GM19099 (cell line): Measurements from ENCODE around the gene CRYGC.

Experiments used
- POLR2A ChIP-seq: IDR thresholded peaks from 3 replicates; pipeline ENCODE4 v1.6.1; 2011; ENCODE audit warnings: low read depth; ENCODE audit not compliant: insufficient read length; ENCODE audit errors: extremely low read depth

The CRYGC gene

DNA sequence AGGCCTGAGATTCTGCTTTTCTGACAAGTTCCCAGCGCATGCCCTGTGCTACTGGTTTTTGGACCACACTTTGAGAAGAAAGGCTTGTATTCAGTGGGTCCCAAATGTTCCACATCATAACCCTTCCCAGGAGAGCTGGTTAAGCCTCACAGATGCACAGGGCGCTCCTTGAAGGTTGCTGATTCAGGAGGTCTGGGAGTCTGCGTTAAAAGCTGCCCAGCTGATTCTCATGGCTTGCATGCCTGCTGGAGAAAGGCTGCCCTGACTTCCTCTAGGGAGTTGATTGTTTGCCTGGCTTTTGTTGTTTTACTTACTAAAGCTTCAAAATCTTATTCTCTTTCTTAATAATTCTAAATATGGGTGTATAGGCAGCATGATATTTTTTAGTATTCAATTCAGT is 26.0 kb downstream of the CRYGC start:
- TF ChIP-seq POLR2A: no peak

DNA sequence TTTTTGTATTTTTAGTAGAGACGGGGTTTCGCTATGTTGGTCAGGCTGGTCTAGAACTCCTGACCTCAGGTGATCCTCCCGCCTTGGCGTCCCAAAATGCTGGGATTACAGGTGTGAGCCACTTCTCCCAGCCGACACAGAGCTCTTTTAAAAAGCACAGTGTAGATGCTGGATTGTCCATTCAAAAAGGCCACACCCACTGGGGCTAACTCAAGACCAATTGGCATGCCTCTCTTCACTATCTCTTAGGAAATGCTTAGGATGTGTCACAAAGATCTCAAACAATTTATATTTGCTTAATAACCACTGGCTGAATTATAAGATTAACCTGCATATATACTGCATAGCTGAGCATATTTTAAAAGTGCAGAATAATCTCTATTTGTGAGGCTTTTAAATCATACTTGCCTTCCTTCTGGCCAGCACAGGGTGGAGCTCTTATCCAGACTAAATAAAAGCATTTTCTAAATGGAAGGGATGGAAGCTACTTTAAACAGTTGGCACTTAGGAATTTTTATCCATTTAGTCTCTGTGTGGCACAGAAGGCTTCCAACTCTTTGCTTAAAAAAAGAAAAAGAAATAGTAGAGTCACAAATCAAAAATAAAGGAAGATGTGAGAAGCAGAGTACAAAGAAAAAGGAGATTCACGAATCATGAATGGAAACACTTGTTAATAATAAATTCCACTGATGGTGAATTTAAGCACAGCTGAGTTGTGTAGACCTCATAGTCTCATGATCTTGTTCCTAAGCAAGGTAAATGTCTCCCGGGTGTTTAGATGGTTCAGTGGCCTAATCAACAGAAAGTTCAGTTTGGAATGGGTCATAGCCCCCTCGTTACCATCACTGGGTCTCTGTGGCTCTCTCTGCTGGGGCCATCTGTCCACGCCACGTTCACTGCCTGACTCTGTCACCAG is 27.7 kb downstream of the CRYGC start:
- TF ChIP-seq POLR2A: no peak

DNA sequence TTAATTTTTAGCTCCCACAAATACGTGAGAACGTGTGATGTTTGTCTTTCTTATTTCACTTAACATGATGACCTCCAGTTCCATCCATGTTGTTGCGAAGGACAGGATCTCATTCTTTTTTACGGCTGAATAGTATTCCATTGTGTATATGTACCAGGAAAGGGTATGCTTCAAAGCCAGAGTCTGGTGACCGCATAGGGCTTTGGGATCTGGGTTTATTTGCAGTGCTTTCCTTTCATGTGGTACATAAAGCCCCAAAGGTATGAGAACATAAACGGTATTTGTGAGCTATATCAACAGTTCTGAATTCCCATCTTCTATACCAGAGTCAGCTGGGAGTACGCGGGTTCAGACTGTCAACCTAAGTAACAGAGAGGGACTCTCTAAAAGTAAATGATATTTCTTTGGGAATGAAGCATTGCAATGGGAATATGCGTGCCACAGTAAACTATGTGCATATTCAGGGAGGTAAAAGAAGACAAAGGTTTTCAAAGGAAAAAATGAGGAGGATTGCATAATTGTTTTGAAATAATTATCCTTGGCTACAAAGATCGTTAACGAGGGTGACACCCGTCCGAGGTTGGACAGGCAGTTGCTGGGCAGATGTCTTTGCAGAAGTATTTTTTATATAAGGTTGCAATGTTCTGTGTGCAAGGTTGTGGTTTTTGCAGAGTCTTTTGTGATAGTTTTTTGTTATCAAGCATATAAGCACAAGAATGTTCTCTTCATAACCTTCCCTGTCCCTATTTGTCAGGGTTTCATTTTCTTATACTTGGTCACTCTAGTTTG is 29.8 kb downstream of the CRYGC start:
- TF ChIP-seq POLR2A: no peak

DNA sequence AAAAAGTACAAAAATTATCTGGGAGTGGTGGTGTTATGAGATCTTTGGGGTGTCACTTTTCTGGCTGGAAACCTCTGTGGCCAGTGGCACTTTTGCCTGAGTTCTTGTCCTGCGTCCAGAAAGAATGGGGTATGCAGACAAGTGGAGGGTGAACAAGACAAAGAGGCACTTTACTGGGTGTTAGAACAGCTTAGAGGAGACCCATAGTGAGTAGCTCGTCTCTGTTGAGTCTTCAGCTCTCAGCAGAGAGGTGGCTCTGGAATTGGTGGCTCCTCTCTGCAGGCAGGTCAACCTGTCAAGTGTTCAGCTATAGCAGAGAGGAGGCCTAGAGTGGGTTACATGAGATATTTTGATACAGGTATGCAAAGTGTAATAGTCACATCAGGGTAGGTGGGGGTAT is 31.4 kb downstream of the CRYGC start:
- no peak for TF ChIP-seq POLR2A

DNA sequence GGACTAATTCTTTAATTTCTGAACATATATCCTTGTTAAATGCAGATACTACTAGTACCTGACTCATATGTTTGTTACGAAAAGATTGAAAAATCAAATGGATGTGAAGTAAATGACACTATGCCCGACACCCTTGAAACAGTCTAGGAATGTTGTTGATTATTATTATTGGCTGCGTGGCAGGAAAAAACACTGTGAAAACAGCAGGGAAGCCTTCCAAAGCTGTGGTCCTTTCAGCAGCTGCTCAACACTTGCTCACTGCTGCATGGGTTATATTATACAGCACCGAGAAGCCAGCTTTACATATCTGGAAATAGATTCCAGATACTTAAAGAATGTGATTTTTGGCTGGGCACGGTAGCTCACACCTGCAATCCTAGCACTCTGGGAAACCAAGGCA is 31.8 kb downstream of the CRYGC start:
- no peak for TF ChIP-seq POLR2A

DNA sequence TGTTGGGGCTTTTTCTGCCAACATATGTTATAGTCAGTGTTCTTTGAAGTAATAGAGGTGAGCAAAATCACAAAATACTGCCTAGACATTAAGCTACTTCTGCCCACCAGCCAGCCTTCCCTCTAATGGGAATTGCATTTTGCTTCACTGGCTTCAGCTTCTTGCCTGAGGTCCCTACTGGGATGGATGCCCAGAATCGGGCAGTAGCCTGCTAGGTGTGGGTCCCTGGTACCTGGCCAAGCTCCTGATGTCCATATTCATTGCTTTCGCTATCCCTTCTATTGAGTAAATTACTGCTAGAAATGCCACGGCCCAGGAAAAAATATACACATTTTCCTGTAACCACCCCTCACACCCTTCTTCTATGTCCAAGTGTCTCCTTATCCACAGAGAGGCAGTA is 32.3 kb downstream of the CRYGC start:
- no peak for TF ChIP-seq POLR2A

DNA sequence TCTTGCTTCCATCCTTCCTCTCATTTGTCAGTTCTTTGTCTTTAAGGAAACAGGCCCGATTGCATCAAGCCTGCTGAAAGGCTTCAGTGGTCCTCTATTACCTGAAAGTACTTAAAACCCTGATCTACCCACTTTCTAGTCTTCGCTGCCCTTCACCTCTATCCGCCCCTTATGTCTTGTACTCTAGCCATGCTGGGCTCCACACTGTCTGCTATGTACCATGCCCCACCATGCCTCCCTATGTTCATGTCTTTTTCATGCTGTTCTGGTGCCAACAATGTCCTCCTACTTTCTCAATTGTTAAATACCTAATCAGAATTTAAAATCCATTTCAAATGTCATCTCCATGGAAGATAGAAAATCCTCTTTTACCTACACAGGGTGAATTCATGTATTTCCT is 33.5 kb downstream of the CRYGC start:
- no peak for TF ChIP-seq POLR2A

DNA sequence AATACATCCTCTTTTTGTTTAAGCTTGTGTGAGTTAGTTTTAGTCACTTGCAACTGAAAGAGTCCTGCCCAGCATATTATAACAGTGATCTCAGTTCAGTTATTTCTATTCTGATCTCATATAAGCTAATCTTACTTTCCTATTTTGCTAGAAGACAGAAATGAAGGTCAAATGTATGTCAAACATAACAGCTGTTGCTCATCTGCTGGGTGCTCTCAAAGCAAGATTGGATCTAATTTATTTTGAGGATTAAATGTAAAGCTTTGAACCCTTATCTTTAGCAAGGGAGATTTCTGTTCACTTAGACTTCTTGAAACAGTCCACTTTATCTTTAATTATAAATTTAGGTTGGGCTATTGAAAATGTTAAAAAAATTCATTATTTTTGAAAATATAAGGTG is 36.5 kb downstream of the CRYGC start:
- TF ChIP-seq POLR2A: no peak

DNA sequence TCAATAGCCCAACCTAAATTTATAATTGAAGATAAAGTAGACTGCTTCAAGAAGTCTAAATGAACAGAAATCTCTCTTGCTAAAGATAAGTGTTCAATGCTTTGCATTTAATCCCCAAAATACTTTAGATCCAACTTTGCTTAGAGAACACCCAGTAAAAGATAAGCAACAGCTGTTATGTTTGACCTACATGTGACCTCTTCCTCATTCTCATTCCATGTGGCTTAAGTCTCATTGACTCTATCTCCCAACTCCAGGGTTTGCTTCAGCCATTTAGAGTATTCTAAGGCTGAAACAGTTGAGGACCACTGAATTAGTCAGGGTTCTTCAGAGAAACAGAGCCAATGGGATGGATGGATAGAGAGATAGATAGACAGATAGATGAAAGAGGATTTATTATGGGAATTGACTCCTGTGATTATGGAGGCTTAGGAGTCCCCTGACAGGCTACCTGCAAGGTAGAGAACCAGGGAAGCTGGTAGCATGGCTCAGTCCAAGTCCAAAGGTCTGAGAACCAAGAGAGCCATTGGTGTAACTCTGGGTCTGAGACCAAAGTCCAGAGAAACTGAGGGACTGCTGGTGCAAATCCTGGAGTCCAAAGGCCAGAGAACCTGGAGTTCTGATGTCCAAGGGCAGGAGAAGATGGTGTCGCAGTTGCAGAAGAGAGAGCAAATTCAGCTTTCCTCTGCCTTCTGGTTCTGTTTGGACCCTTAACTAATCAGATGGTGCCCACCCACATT is 37.4 kb downstream of the CRYGC start:
- TF ChIP-seq POLR2A: no peak

DNA sequence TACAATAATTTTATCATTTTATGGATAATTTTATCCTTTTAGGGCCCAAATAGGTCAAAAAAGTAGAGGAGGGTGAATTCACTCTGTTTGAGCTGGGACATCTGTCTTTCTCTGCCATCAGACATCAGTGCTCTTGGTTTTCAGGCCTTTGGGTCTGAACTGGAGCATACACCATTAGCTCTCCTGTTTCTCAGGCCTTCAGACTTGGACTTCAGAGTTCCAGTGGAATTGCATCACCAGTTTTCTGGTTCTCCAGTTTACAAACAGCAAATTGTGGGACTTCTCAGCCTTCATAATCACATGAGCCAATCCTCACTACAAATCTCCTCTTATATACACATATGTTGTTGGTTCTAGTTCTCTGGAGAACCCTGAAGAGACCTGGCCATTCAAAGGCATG is 39.2 kb downstream of the CRYGC start:
- TF ChIP-seq POLR2A: no peak

DNA sequence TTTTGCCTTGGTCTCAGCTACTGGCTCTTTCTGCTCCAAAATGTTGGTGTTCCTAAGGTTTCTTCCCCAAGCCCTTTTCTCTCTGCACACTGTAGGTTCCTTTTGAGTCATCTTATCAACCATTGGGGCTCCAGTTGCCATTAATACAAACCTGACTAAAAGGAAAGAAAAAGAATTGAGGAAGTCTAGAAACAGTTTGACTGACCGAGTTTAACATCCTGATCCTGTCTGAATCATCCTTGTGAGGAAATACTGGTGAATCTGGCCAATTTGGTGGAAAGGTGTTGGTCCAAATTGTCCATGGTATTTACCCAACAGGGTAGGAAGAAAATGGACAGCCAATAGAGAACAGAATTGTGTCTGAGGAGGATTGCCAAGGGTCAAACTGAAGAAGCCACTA is 43.6 kb downstream of the CRYGC start:
- no peak for TF ChIP-seq POLR2A

DNA sequence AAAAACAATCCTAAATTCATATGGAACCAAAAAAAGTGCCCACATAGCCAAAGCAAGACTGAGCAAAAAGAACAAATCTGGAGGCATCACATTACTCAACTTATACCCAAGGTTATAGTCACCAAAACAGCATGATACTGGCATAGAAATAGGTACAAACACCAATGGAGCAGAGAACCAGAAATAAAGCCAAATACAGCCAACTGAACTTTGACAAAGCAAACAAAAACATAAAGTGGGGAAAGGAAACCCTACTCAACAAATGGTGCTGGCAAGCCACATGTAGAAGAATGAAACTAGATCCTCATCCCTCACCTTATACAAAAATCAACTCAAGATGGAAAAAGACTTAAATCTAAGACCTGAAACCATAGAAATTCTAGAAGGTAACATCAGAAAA is 45.8 kb downstream of the CRYGC start:
- no peak for TF ChIP-seq POLR2A
